H9 (cell line): ENCODE data around the gene ME3. TPM values are rescaled to one million over a fixed set of nuclear protein-coding genes. Genes with fewer than 3 reads are reported as not detected.

Source experiments
- DNase-seq: peaks from one replicate; pipeline ENCODE4 v3.0.0-alpha.2; 2017
- H2AFZ ChIP-seq: one replicate; pipeline ENCODE4 v1.6.1; 2013; ENCODE audit warnings: mild to moderate bottlenecking, low read length, control low read depth, moderate library complexity
- H2AK5ac ChIP-seq: 2 replicates; pipeline ENCODE4 v1.6.1; 2013; ENCODE audit warnings: low read length, control low read depth, mixed read lengths; ENCODE audit not compliant: insufficient read length
- H2BK120ac ChIP-seq: one replicate; pipeline ENCODE4 v1.6.1; 2013; ENCODE audit warnings: low read depth, mild to moderate bottlenecking, low read length, control low read depth, inconsistent platforms; ENCODE audit not compliant: poor library complexity, severe bottlenecking
- H2BK12ac ChIP-seq: 2 replicates; pipeline ENCODE4 v1.6.1; 2013; ENCODE audit warnings: low read length, control low read depth, mixed read lengths, low read depth; ENCODE audit not compliant: insufficient read length
- H2BK15ac ChIP-seq: 2 replicates; pipeline ENCODE4 v1.6.1; 2013; ENCODE audit warnings: low read depth, low read length, control low read depth
- H2BK20ac ChIP-seq: one replicate; pipeline ENCODE4 v1.6.1; 2013; ENCODE audit warnings: low read depth, mild to moderate bottlenecking, low read length, control low read depth, inconsistent platforms; ENCODE audit not compliant: poor library complexity, severe bottlenecking
- H2BK5ac ChIP-seq: 2 replicates; pipeline ENCODE4 v1.6.1; 2013; ENCODE audit warnings: low read length, control low read depth, mixed read lengths; ENCODE audit not compliant: insufficient read length
- H3K14ac ChIP-seq: 2 replicates; pipeline ENCODE4 v1.6.1; 2013; ENCODE audit warnings: low read length, control low read depth; ENCODE audit not compliant: insufficient read depth
- H3K18ac ChIP-seq: 2 replicates; pipeline ENCODE4 v1.6.1; 2013; ENCODE audit warnings: low read depth, mild to moderate bottlenecking, mixed read lengths, low read length, control low read depth; ENCODE audit not compliant: insufficient read length
- H3K23ac ChIP-seq: 2 replicates; pipeline ENCODE4 v1.6.1; 2013; ENCODE audit warnings: low read length, control low read depth, mixed read lengths, low read depth; ENCODE audit not compliant: insufficient read length
- H3K23me2 ChIP-seq: 2 replicates; pipeline ENCODE4 v1.6.1; 2013; ENCODE audit warnings: low read depth, mild to moderate bottlenecking, mixed read lengths, low read length, control low read depth; ENCODE audit not compliant: insufficient read length, poor library complexity, severe bottlenecking
- H3K27ac ChIP-seq: 2 replicates; pipeline ENCODE4 v1.5.1; 2013; ENCODE audit warnings: low read length, control low read depth, mixed read lengths, low read depth; ENCODE audit not compliant: insufficient read length
- H3K27me3 ChIP-seq: 2 replicates; pipeline ENCODE4 v1.6.1; 2013; ENCODE audit warnings: low read length, control low read depth, inconsistent platforms; ENCODE audit not compliant: insufficient read depth
- H3K4ac ChIP-seq: 2 replicates; pipeline ENCODE4 v1.6.1; 2013; ENCODE audit warnings: low read depth, mild to moderate bottlenecking, control low read depth, inconsistent platforms, low read length, moderate library complexity
- H3K4me1 ChIP-seq: 2 replicates; pipeline ENCODE4 v1.6.1; 2013; ENCODE audit warnings: low read length, control low read depth, inconsistent platforms; ENCODE audit not compliant: insufficient read depth
- H3K4me2 ChIP-seq: 2 replicates; pipeline ENCODE4 v1.6.1; 2013; ENCODE audit warnings: low read length, control low read depth, mixed read lengths; ENCODE audit not compliant: insufficient read length, insufficient read depth
- H3K56ac ChIP-seq: 2 replicates; pipeline ENCODE4 v1.6.1; 2013; ENCODE audit warnings: low read depth, mild to moderate bottlenecking, mixed read lengths, low read length, control low read depth; ENCODE audit not compliant: insufficient read length
- H3K79me1 ChIP-seq: 2 replicates; pipeline ENCODE4 v1.6.1; 2013; ENCODE audit warnings: low read depth, mild to moderate bottlenecking, moderate library complexity, low read length, control low read depth, inconsistent platforms; ENCODE audit not compliant: insufficient read depth, poor library complexity, severe bottlenecking
- H3K79me2 ChIP-seq: 2 replicates; pipeline ENCODE4 v1.6.1; 2013; ENCODE audit warnings: low read length, control low read depth, inconsistent platforms; ENCODE audit not compliant: insufficient read depth
- H3K9ac ChIP-seq: 2 replicates; pipeline ENCODE4 v1.6.1; 2013; ENCODE audit warnings: low read length, control low read depth, mixed read lengths; ENCODE audit not compliant: insufficient read length; ENCODE audit errors: extremely low read depth
- H3K9me3 ChIP-seq: one replicate; pipeline ENCODE4 v1.6.1; 2013; ENCODE audit warnings: low read depth, low read length, inconsistent platforms; ENCODE audit not compliant: control insufficient read depth
- H3T11ph ChIP-seq: one replicate; pipeline ENCODE4 v1.6.1; 2013; ENCODE audit warnings: mild to moderate bottlenecking, low read length, control low read depth, inconsistent platforms
- H4K20me1 ChIP-seq: one replicate; pipeline ENCODE4 v1.6.1; 2013; ENCODE audit not compliant: control insufficient read depth, insufficient read length, insufficient read depth
- H4K5ac ChIP-seq: 2 replicates; pipeline ENCODE4 v1.6.1; 2013; ENCODE audit warnings: low read depth, mild to moderate bottlenecking, mixed read lengths, low read length, control low read depth; ENCODE audit not compliant: insufficient read length
- H4K8ac ChIP-seq: replicated peaks from 2 replicates; pipeline ENCODE4 v1.6.1; 2013; ENCODE audit warnings: low read length, control low read depth, mixed read lengths, low read depth; ENCODE audit not compliant: insufficient read length
- H4K91ac ChIP-seq: 2 replicates; pipeline ENCODE4 v1.6.1; 2013; ENCODE audit warnings: low read depth, mild to moderate bottlenecking, moderate library complexity, mixed read lengths, low read length, control low read depth; ENCODE audit not compliant: insufficient read length
- H3K27ac Mint-ChIP-seq, 3 experiments: 2 replicates in 2 of 3; 3 replicates in 1 of 3; pipeline ENCODE4 v1.8.0; 2020 to 2021; ENCODE audit warnings: mixed read lengths in 3 of 3, mild to moderate bottlenecking in 1 of 3, moderate library complexity in 1 of 3
- H3K27me3 Mint-ChIP-seq: 2 replicates; pipeline ENCODE4 v1.8.0; 2021; ENCODE audit warnings: low read depth, mild to moderate bottlenecking, moderate library complexity, mixed read lengths
- H3K36me3 Mint-ChIP-seq, 3 experiments: 2 replicates in 2 of 3; 3 replicates in 1 of 3; pipeline ENCODE4 v1.8.0; 2020 to 2021; ENCODE audit warnings: low read depth in 3 of 3, mixed read lengths in 3 of 3; ENCODE audit not compliant: insufficient read depth in 1 of 3
- H3K4me1 Mint-ChIP-seq, 2 experiments: 2 replicates each; pipeline ENCODE4 v1.8.0; 2020; ENCODE audit warnings: mixed read lengths in 2 of 2
- H3K4me3 Mint-ChIP-seq, 2 experiments: 2 replicates in 1 of 2; 3 replicates in 1 of 2; pipeline ENCODE4 v1.8.0; 2020 to 2021; ENCODE audit warnings: mild to moderate bottlenecking in 2 of 2, mixed read lengths in 2 of 2, moderate library complexity in 1 of 2
- H3K9me3 Mint-ChIP-seq, 2 experiments: 2 replicates in 1 of 2; 3 replicates in 1 of 2; pipeline ENCODE4 v1.8.0; 2020; ENCODE audit warnings: mild to moderate bottlenecking in 2 of 2, mixed read lengths in 2 of 2, moderate library complexity in 1 of 2
- CTCF ChIP-seq: fragments of 200-600 bp; sonication (generic); conservative IDR thresholded peaks from 3 replicates; pipeline ENCODE4 v1.8.0; 2021; ENCODE audit warnings: antibody characterized with exemption, mild to moderate bottlenecking
- WGBS: extraction: QIAGEN DNeasy Blood & Tissue Kit; methylation state at CpG from one replicate; pipeline ENCODE4 v1.1.7; 2013; ENCODE audit warnings: missing lambda C conversion rate, low lambda C conversion rate, mixed read lengths; ENCODE audit not compliant: insufficient read length; ENCODE audit errors: extremely low coverage; 5-methylcytosine and 5-hydroxymethylcytosine counted together
- total RNA-seq: library from RNA; stranded (reverse); gene quantifications from 2 replicates; pipeline ENCODE4 v1.2.1, GENCODE V29; 2021

ME3 gene
- total RNA-seq, 1 experiment from 2014 or later, result 2.8 TPM

GRCh38 chr11:86440843-86441242, 231.6 kb downstream of the ME3 start:
- Histone ChIP-seq H3K27ac (no peak overlapping the region), H2AFZ (no peak overlapping the region), H3K23ac (no peak overlapping the region), H3K18ac (no peak overlapping the region), H4K5ac (no peak overlapping the region), H3K79me2 (no peaks in the 10 kb centered on the region), H2BK20ac (no peak overlapping the region), H2BK12ac (no peak overlapping the region), H3K9me3 (no peaks in the 10 kb centered on the region), H2BK120ac (no peak overlapping the region), H3K4me1 (no peaks in the 10 kb centered on the region), H2BK5ac (no peak overlapping the region), H3K56ac (no peak overlapping the region), H3K4ac (no peak overlapping the region), H4K8ac (no peak overlapping the region), H3K4me2 (no peak overlapping the region), H2AK5ac (no peak overlapping the region), H4K20me1 (no peaks in the 10 kb centered on the region), H3K27me3 (no peaks in the 10 kb centered on the region), H4K91ac (no peak overlapping the region), H3K79me1 (no peaks in the 10 kb centered on the region), H3K9ac (no peak overlapping the region), H2BK15ac (no peak overlapping the region), H3K23me2 (no peaks in the 10 kb centered on the region), H3K14ac (no peak overlapping the region), H3T11ph (no peak overlapping the region)
- no peaks in the 10 kb centered on the region; the same call in 1 of the 2 replicates for H3K27me3 Mint-ChIP-seq
- no peaks in the 10 kb centered on the region for H3K4me1 Mint-ChIP-seq
- no peaks in the 10 kb centered on the region for H3K36me3 Mint-ChIP-seq
- no CpG with 5 or more reads among the region's 2 CpGs for WGBS
- DNase-seq, result no peak
- no peak for TF ChIP-seq CTCF
- no peak overlapping the region for H3K4me3 Mint-ChIP-seq
- no peaks in the 10 kb centered on the region for H3K9me3 Mint-ChIP-seq
- no peak overlapping the region for H3K27ac Mint-ChIP-seq
